ENCODE data around the gene KCNQ1. TPM values are rescaled to one million over a fixed set of nuclear protein-coding genes. Genes with fewer than 3 reads are reported as not detected.

Gene KCNQ1
- total RNA-seq, 1 experiment from 2014 or later: 9.2 TPM

DNA sequence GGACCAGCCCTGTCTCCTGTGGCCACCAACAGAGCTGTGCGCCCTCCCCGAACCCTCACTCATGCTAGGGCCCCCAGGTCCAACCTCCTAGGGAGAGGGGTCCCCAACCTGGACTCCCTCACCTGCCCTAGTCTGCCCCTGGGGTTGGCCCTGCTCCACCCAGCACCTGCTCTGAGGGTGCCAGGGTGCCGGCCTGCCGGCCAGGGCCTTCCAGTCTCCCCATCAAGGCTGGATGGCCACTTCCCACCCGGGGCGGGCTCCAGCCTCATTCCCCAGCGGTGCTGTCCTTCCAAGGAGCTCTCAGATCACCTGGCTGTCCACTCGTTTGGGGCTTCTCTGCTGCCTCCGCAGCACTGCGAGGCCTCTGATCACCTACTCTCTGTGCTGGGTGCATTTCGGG lies 401.7 kb downstream of the KCNQ1 start:
- H3K36me3 Mint-ChIP-seq (ENCODE audit: insufficient read depth, unreplicated experiment): no peaks in the 10 kb centered on the region
- no peaks in the 10 kb centered on the region for H3K9me3 Mint-ChIP-seq (ENCODE audit: low read depth, unreplicated experiment)
- CTCF ChIA-PET: no interaction called here
- H3K27ac Mint-ChIP-seq (ENCODE audit: unreplicated experiment): no peak overlapping the region
- no peaks in the 10 kb centered on the region for H3K4me1 Mint-ChIP-seq (ENCODE audit: low read depth, unreplicated experiment)
- no TSS peak for BruUV-seq (replicated peaks)
- TF ChIP-seq, protein P1, sequence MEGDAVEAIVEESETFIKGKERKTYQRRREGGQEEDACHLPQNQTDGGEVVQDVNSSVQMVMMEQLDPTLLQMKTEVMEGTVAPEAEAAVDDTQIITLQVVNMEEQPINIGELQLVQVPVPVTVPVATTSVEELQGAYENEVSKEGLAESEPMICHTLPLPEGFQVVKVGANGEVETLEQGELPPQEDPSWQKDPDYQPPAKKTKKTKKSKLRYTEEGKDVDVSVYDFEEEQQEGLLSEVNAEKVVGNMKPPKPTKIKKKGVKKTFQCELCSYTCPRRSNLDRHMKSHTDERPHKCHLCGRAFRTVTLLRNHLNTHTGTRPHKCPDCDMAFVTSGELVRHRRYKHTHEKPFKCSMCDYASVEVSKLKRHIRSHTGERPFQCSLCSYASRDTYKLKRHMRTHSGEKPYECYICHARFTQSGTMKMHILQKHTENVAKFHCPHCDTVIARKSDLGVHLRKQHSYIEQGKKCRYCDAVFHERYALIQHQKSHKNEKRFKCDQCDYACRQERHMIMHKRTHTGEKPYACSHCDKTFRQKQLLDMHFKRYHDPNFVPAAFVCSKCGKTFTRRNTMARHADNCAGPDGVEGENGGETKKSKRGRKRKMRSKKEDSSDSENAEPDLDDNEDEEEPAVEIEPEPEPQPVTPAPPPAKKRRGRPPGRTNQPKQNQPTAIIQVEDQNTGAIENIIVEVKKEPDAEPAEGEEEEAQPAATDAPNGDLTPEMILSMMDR (IDR thresholded peaks at IDR 0.05; ENCODE audit: unreplicated experiment): no peak
- H3K4me3 Mint-ChIP-seq (ENCODE audit: low read depth, unreplicated experiment): no peak overlapping the region
- no peak for DNase-seq
- intact Hi-C loops (cut with micrococcal nuclease; ENCODE audit: unreplicated experiment): no loop called here
- peaks cover 2% of the 10 kb centered on the region for H3K27me3 Mint-ChIP-seq (ENCODE audit: unreplicated experiment)

DNA sequence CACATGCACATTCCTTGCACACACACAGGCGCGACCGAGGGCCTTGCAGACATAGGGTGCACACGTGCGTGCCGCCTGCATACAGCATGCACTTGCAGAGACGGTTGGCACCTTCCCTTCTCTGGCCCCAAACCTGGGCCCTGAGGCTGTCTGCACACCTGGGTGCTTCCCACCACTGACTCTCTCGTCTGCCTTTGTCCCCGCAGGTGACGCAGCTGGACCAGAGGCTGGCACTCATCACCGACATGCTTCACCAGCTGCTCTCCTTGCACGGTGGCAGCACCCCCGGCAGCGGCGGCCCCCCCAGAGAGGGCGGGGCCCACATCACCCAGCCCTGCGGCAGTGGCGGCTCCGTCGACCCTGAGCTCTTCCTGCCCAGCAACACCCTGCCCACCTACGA lies 402.8 kb downstream of the KCNQ1 start:
- intact Hi-C loops (cut with micrococcal nuclease; ENCODE audit: unreplicated experiment): no loop called here
- CTCF ChIA-PET: interaction anchor here (0.6 kb wide), 1 partner anchor 18 kb away, joined by 3 read pairs; no protein-coding TSS in a partner anchor
- no peaks in the 10 kb centered on the region for H3K4me1 Mint-ChIP-seq (ENCODE audit: low read depth, unreplicated experiment)
- no peak overlapping the region for H3K4me3 Mint-ChIP-seq (ENCODE audit: low read depth, unreplicated experiment)
- no TSS peak for BruUV-seq (replicated peaks)
- H3K27ac Mint-ChIP-seq (ENCODE audit: unreplicated experiment): no peak overlapping the region
- no peaks in the 10 kb centered on the region for H3K27me3 Mint-ChIP-seq (ENCODE audit: unreplicated experiment)
- TF ChIP-seq, protein P1 (IDR thresholded peaks at IDR 0.05; ENCODE audit: unreplicated experiment): no peak
- no peaks in the 10 kb centered on the region for H3K36me3 Mint-ChIP-seq (ENCODE audit: insufficient read depth, unreplicated experiment)
- H3K9me3 Mint-ChIP-seq (ENCODE audit: low read depth, unreplicated experiment): no peaks in the 10 kb centered on the region
- DNase-seq: no peak

DNA sequence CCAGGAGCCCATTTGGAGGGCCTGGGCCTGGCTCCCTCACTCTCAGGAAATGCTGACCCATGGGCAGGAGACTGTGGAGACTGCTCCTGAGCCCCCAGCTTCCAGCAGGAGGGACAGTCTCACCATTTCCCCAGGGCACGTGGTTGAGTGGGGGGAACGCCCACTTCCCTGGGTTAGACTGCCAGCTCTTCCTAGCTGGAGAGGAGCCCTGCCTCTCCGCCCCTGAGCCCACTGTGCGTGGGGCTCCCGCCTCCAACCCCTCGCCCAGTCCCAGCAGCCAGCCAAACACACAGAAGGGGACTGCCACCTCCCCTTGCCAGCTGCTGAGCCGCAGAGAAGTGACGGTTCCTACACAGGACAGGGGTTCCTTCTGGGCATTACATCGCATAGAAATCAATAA lies 403.7 kb downstream of the KCNQ1 start:
- no peak for DNase-seq
- BruUV-seq (replicated peaks): no TSS peak
- Mint-ChIP-seq H3K4me1 (ENCODE audit: low read depth, unreplicated experiment) (no peaks in the 10 kb centered on the region), H3K27me3 (ENCODE audit: unreplicated experiment) (no peaks in the 10 kb centered on the region), H3K9me3 (ENCODE audit: low read depth, unreplicated experiment) (no peaks in the 10 kb centered on the region), H3K4me3 (ENCODE audit: low read depth, unreplicated experiment) (no peak overlapping the region), H3K36me3 (ENCODE audit: insufficient read depth, unreplicated experiment) (no peaks in the 10 kb centered on the region), H3K27ac (ENCODE audit: unreplicated experiment) (no peak overlapping the region)
- TF ChIP-seq, protein P1 (IDR thresholded peaks at IDR 0.05; ENCODE audit: unreplicated experiment): no peak
- CTCF ChIA-PET: no interaction called here
- intact Hi-C loops (cut with micrococcal nuclease; ENCODE audit: unreplicated experiment): no loop called here

DNA sequence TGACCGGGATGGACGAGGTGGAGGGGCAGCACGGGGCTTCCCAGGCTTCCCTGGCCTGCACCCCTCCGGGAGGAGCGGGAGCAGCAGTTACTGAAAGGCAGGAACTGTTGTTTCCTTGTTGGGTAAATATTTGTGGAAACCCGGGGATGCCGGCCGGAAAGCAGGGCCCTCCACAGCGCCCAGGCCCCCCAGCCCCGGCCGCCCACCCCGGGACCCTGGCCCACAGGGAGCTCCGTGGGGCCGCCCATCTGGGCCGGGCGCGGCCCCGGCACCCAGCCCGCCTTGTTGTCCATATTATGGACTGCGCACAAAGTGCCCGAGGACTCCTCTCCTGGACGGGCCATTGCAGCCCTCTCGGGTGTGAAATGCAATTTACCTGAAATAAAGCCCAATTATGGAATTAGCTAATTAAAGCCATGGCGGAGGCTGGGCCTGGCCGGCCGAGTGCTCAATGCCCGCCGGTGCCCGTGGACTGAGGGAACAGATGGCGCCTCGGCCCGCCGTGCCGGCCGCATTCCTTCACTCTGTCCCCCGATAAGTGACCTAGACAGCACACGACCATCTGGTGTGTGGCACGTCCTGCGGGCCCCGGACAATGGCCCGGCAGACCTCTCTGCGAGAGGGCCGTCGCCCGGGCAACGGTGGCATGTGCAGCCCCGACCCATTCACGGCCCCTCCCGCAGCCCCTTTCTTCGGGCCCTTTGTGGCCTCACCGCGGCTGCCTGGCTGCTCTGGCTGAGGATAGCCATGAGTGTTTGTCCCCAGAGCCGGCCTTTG lies 405.4 kb downstream of the KCNQ1 start:
- CTCF ChIA-PET: no interaction called here
- H3K9me3 Mint-ChIP-seq (ENCODE audit: low read depth, unreplicated experiment): no peaks in the 10 kb centered on the region
- H3K36me3 Mint-ChIP-seq (ENCODE audit: insufficient read depth, unreplicated experiment): no peaks in the 10 kb centered on the region
- DNase-seq: no peak
- no peaks in the 10 kb centered on the region for H3K27me3 Mint-ChIP-seq (ENCODE audit: unreplicated experiment)
- no peak overlapping the region for H3K27ac Mint-ChIP-seq (ENCODE audit: unreplicated experiment)
- no peaks in the 10 kb centered on the region for H3K4me1 Mint-ChIP-seq (ENCODE audit: low read depth, unreplicated experiment)
- TF ChIP-seq, protein P1 (IDR thresholded peaks at IDR 0.05; ENCODE audit: unreplicated experiment): no peak
- BruUV-seq (replicated peaks): no TSS peak
- no peak overlapping the region for H3K4me3 Mint-ChIP-seq (ENCODE audit: low read depth, unreplicated experiment)
- intact Hi-C loops (cut with micrococcal nuclease; ENCODE audit: unreplicated experiment): no loop called here

Data from Calu3 (cell line).